ENCODE measurements around the gene COMT.

The COMT gene

GRCh38 chr22:19980766-19981165 is 39.2 kb downstream of the COMT start:
- FAIRE-seq (no peak), DNase-seq (ENCODE audit: insufficient read length, low spot score) (no peak)
- TF ChIP-seq CTCF (IDR thresholded peaks at IDR 0.05; ENCODE audit: insufficient read depth, missing control alignments) = no peak

- no peak for TF ChIP-seq CTCF (IDR thresholded peaks at IDR 0.05; ENCODE audit: insufficient read depth, missing control alignments)
- FAIRE-seq = no peak
Measured at GRCh38 chr22:19981171-19981960, 39.8 kb downstream of the COMT start.

GRCh38 chr22:19981961-19982920 is 40.7 kb downstream of the COMT start:
- no peak for FAIRE-seq
- no peak for TF ChIP-seq CTCF (IDR thresholded peaks at IDR 0.05; ENCODE audit: insufficient read depth, missing control alignments)
- no peak for DNase-seq (ENCODE audit: insufficient read length, low spot score)

More at GRCh38 chr22:19981171-19981960, 39.8 kb downstream of the COMT start:
- no peak for DNase-seq (ENCODE audit: insufficient read length, low spot score)

GRCh38 chr22:19982991-19983578 is 41.5 kb downstream of the COMT start:
- FAIRE-seq (no peak), DNase-seq (ENCODE audit: insufficient read length, low spot score) (no peak)
- TF ChIP-seq CTCF (IDR thresholded peaks at IDR 0.05; ENCODE audit: insufficient read depth, missing control alignments) = no peak

GRCh38 chr22:19983741-19984140 is 42.2 kb downstream of the COMT start:
- no peak for FAIRE-seq
- DNase-seq (ENCODE audit: insufficient read length, low spot score) = no peak
- no peak for TF ChIP-seq CTCF (IDR thresholded peaks at IDR 0.05; ENCODE audit: insufficient read depth, missing control alignments)

GRCh38 chr22:19984201-19984753 is 42.7 kb downstream of the COMT start:
- TF ChIP-seq CTCF (IDR thresholded peaks at IDR 0.05; ENCODE audit: insufficient read depth, missing control alignments) = no peak
- DNase-seq (ENCODE audit: insufficient read length, low spot score) (no peak), FAIRE-seq (no peak)
